Fibroblast of lung (primary cell): ENCODE measurements around the gene TMEM178A. TPM values are rescaled to one million over a fixed set of nuclear protein-coding genes. Genes with fewer than 3 reads are reported as not detected.
A peak's percentile ranks its signal among the peaks of the same experiment; 100 is the strongest.

Source experiments
- DNase-seq, 2 donors: peaks; one replicate each; pipeline versions ENCODE4 v3.0.0 to v3.0.0-alpha.2; 2010; ENCODE audit warnings: low read depth in 2 of 2
- H2AFZ ChIP-seq: 2 replicates; pipeline ENCODE4 v1.5.1; 2012; ENCODE audit warnings: low read length, control low read depth, inconsistent platforms
- H3K27ac ChIP-seq: 2 replicates; pipeline ENCODE4 v1.5.1; 2011; ENCODE audit warnings: low read length, control low read depth; ENCODE audit not compliant: insufficient read depth
- H3K27me3 ChIP-seq: 2 replicates; pipeline ENCODE4 v1.5.1; 2011; ENCODE audit warnings: mild to moderate bottlenecking, low read length; ENCODE audit not compliant: control insufficient read depth, insufficient read depth
- H3K36me3 ChIP-seq: 2 replicates; pipeline ENCODE4 v1.5.1; 2011; ENCODE audit warnings: low read length; ENCODE audit not compliant: control insufficient read depth, insufficient read depth
- H3K4me1 ChIP-seq: 2 replicates; pipeline ENCODE4 v1.5.1; 2011; ENCODE audit warnings: low read length; ENCODE audit not compliant: control insufficient read depth, insufficient read depth; ENCODE audit errors: extremely low read depth
- H3K4me2 ChIP-seq: 2 replicates; pipeline ENCODE4 v1.5.1; 2011; ENCODE audit warnings: low read length, control low read depth; ENCODE audit not compliant: insufficient read depth; ENCODE audit errors: extremely low read depth
- H3K4me3 ChIP-seq, 4 experiments: fragments of 200-600 bp in 1 of 4; sonication (generic) in 1 of 4; replicated peaks in 1 of 4; 2 replicates each; pipeline ENCODE4 v1.5.1; 2011 to 2016; ENCODE audit warnings: low read length in 4 of 4, low read depth in 3 of 4, mild to moderate bottlenecking in 3 of 4, control low read depth in 2 of 4, inconsistent platforms in 1 of 4, mixed read lengths in 1 of 4; ENCODE audit not compliant: insufficient read depth in 1 of 4; ENCODE audit errors: control extremely low read depth in 1 of 4
- H3K79me2 ChIP-seq: 2 replicates; pipeline ENCODE4 v1.5.1; 2012; ENCODE audit warnings: mild to moderate bottlenecking, low read length, inconsistent platforms; ENCODE audit not compliant: control insufficient read depth, insufficient read depth
- H3K9ac ChIP-seq: 2 replicates; pipeline ENCODE4 v1.5.1; 2011; ENCODE audit warnings: mild to moderate bottlenecking, low read length, control low read depth; ENCODE audit not compliant: insufficient read depth
- H3K9me3 ChIP-seq: 2 replicates; pipeline ENCODE4 v1.5.1; 2012; ENCODE audit warnings: low read depth, low read length; ENCODE audit not compliant: control insufficient read depth, insufficient read depth
- H4K20me1 ChIP-seq: 2 replicates; pipeline ENCODE4 v1.5.1; 2011; ENCODE audit warnings: low read length; ENCODE audit not compliant: control insufficient read depth, insufficient read depth; ENCODE audit errors: extremely low read depth
- EZH2 ChIP-seq: IDR thresholded peaks from 2 replicates; pipeline ENCODE4 v1.5.1; 2012; ENCODE audit warnings: low read length, control low read depth, mild to moderate bottlenecking; ENCODE audit errors: missing control alignments
- polyA plus RNA-seq, 2 donors: library from polyadenylated mRNA; depleted of rRNA in 1 of 2; stranded (reverse) in 1 of 2; unstranded in 1 of 2; fragments of >200 nt; gene quantifications; 2 replicates each; pipeline ENCODE4 v1.2.1, GENCODE V29; 2011 to 2012; ENCODE audit warnings: missing spikeins in 1 of 2
- total RNA-seq: library from RNA; depleted of rRNA; stranded (reverse); fragments of >200 nt; gene quantifications from 2 replicates; pipeline ENCODE4 v1.2.1, GENCODE V29; 2014
- TF ChIP-seq, protein P1 (sequence below), 2 donors: IDR thresholded peaks in 1 of 2; conservative IDR thresholded peaks in 1 of 2; 1 replicate in 1 of 2; 2 replicates in 1 of 2; pipeline ENCODE4 v1.5.1; 2011 to 2012; ENCODE audit warnings: low read length in 2 of 2, control low read depth in 1 of 2, inconsistent platforms in 1 of 2, low read depth in 1 of 2, mild to moderate bottlenecking in 1 of 2

TMEM178A gene
- total and polyA plus RNA-seq, 2 donors (not counting 1 experiment from before 2014, with no cell fraction given): 1.5 to 6.9 TPM

DNA sequence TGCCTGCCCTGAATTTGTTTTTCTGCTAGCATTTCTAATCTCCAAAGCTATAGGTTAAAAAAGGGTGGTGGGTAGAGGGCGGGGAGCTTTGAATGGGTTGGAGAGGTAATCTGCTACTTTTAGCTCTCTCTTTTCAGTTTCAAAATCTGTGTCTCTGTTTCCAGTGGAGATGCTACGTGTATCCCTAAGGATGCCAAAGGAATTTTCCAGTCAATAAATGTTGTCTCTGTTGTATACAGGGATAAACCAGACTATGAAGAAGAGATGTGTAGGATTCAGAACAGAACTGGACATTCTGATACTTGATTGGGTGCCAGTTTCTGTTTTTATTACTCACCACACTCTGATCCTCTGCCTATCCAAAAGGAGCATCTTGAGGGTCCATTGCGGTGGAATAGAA lies 50.1 kb downstream of the TMEM178A start:
- H2AFZ ChIP-seq: no peak overlapping the region
- H3K27me3 ChIP-seq: no peaks in the 10 kb centered on the region
- no peaks in the 10 kb centered on the region for H4K20me1 ChIP-seq
- TF ChIP-seq, protein P1, sequence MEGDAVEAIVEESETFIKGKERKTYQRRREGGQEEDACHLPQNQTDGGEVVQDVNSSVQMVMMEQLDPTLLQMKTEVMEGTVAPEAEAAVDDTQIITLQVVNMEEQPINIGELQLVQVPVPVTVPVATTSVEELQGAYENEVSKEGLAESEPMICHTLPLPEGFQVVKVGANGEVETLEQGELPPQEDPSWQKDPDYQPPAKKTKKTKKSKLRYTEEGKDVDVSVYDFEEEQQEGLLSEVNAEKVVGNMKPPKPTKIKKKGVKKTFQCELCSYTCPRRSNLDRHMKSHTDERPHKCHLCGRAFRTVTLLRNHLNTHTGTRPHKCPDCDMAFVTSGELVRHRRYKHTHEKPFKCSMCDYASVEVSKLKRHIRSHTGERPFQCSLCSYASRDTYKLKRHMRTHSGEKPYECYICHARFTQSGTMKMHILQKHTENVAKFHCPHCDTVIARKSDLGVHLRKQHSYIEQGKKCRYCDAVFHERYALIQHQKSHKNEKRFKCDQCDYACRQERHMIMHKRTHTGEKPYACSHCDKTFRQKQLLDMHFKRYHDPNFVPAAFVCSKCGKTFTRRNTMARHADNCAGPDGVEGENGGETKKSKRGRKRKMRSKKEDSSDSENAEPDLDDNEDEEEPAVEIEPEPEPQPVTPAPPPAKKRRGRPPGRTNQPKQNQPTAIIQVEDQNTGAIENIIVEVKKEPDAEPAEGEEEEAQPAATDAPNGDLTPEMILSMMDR (conservative IDR thresholded peaks at IDR 0.05 in 1 of 2, IDR thresholded peaks at IDR 0.05 in 1 of 2; ENCODE audit: low read depth in 1 of 2, low read length in 2 of 2): no peak
- TF ChIP-seq EZH2: no peak
- H3K4me3 ChIP-seq: no peak overlapping the region
- no peak for DNase-seq
- no peak overlapping the region for H3K27ac ChIP-seq
- H3K9ac ChIP-seq: no peak overlapping the region
- H3K4me2 ChIP-seq: no peak overlapping the region
- no peaks in the 10 kb centered on the region for H3K36me3 ChIP-seq
- no peaks in the 10 kb centered on the region for H3K79me2 ChIP-seq
- H3K4me1 ChIP-seq: no peaks in the 10 kb centered on the region
- no peaks in the 10 kb centered on the region for H3K9me3 ChIP-seq

DNA sequence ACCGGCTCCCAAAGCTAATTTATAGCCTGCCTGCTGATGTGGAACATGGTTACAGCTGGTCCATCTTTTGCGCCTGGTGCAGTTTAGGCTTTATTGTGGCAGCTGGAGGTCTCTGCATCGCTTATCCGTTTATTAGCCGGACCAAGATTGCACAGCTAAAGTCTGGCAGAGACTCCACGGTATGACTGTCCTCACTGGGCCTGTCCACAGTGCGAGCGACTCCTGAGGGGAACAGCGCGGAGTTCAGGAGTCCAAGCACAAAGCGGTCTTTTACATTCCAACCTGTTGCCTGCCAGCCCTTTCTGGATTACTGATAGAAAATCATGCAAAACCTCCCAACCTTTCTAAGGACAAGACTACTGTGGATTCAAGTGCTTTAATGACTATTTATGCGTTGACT lies 51.4 kb downstream of the TMEM178A start:
- H3K9ac ChIP-seq: no peak overlapping the region
- DNase-seq: no peak

DNA sequence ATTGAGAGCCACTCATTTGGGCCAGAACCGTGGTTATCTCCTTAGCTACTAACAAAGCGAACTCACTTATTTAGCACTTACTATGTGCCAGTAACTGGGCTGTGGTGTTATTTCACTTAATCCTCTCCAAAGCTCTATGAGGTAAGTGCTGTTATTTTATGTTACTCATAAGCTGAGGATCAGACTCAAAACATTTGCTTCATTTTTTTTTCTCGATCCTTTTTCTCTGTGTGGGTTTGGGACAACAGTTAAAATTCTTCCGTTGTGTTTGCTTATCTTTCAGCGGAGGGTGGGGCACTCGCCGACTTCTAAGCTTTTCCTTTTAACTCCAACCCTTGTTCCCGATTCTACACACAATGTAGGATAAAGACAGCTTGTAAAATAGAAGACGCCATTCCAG lies 52.8 kb downstream of the TMEM178A start:
- Histone ChIP-seq H3K4me1 (no peaks in the 10 kb centered on the region), H3K27ac (no peak overlapping the region), H3K9me3 (no peaks in the 10 kb centered on the region), H3K79me2 (no peaks in the 10 kb centered on the region), H3K36me3 (no peaks in the 10 kb centered on the region), H3K4me3 (no peak overlapping the region), H3K4me2 (no peak overlapping the region), H3K9ac (no peak overlapping the region), H2AFZ (no peak overlapping the region), H4K20me1 (no peaks in the 10 kb centered on the region), H3K27me3 (no peaks in the 10 kb centered on the region)
- peak in 1 of 2 donors; percentile 70 for DNase-seq
- TF ChIP-seq, protein P1 (conservative IDR thresholded peaks at IDR 0.05 in 1 of 2, IDR thresholded peaks at IDR 0.05 in 1 of 2; ENCODE audit: low read depth in 1 of 2, low read length in 2 of 2): no peak

More for the DNA sequence above, 51.4 kb downstream of the TMEM178A start:
- H4K20me1 ChIP-seq: no peaks in the 10 kb centered on the region
- H3K27ac ChIP-seq: no peak overlapping the region
- H3K27me3 ChIP-seq: no peaks in the 10 kb centered on the region
- no peaks in the 10 kb centered on the region for H3K36me3 ChIP-seq
- no peak overlapping the region for H2AFZ ChIP-seq
- no peak overlapping the region for H3K4me3 ChIP-seq
- H3K4me1 ChIP-seq: no peaks in the 10 kb centered on the region
- no peak overlapping the region for H3K4me2 ChIP-seq
- TF ChIP-seq EZH2: no peak
- TF ChIP-seq, protein P1 (conservative IDR thresholded peaks at IDR 0.05 in 1 of 2, IDR thresholded peaks at IDR 0.05 in 1 of 2; ENCODE audit: low read depth in 1 of 2, low read length in 2 of 2): no peak
- H3K9me3 ChIP-seq: no peaks in the 10 kb centered on the region
- H3K79me2 ChIP-seq: no peaks in the 10 kb centered on the region
